BLaER1 treated with 17β-estradiol and CSF1 and Interleukin-3, amounts not matched to agents 10 nM and 100 nM (cell line): ENCODE measurements around the gene CLECL1.

Experiments used
- H3K27ac ChIP-seq, 11 experiments: shearing (Covaris generic); formaldehyde crosslinking; 2 replicates each; pipeline ENCODE4 v1.8.1; 2022
- H3K27me3 ChIP-seq, 11 experiments: shearing (Covaris generic); formaldehyde crosslinking; 2 replicates each; pipeline ENCODE4 v1.8.1; 2022
- H3K36me3 ChIP-seq, 11 experiments: shearing (Covaris generic); formaldehyde crosslinking; 2 replicates each; pipeline ENCODE4 v1.8.1; 2022
- H3K4me1 ChIP-seq, 10 experiments: shearing (Covaris generic); formaldehyde crosslinking; 2 replicates each; pipeline ENCODE4 v1.8.1; 2022
- H3K4me2 ChIP-seq, 11 experiments: shearing (Covaris generic); formaldehyde crosslinking; 2 replicates each; pipeline ENCODE4 v1.8.1; 2022
- H3K4me3 ChIP-seq, 10 experiments: shearing (Covaris generic); formaldehyde crosslinking; 2 replicates each; pipeline ENCODE4 v1.8.1; 2022
- H3K9ac ChIP-seq, 11 experiments: shearing (Covaris generic); formaldehyde crosslinking; 2 replicates each; pipeline ENCODE4 v1.8.1; 2022
- H3K9me3 ChIP-seq, 11 experiments: shearing (Covaris generic); formaldehyde crosslinking; replicated peaks in 1 of 11; 2 replicates each; pipeline ENCODE4 v1.8.1; 2022
- H4K20me1 ChIP-seq, 11 experiments: shearing (Covaris generic); formaldehyde crosslinking; 2 replicates each; pipeline ENCODE4 v1.8.1; 2022
- Cebpa-rat ChIP-seq, 11 experiments: shearing (Covaris generic); IDR thresholded peaks; 2 replicates each; pipeline ENCODE4 v1.8.1; 2022

CLECL1 gene

GRCh38 chr12:9755035-9755434 lies 22.1 kb upstream of the CLECL1 start:
- Histone ChIP-seq H3K36me3 (peaks cover 0 to 3% (median 0%) of the 10 kb centered on the region in 11 experiments; a peak in 1 of 22 replicates), H3K4me3 (no peak overlapping the region), H3K9me3 (peaks cover 0 to 12% (median 0%) of the 10 kb centered on the region in 11 experiments; a peak in 4 of 22 replicates), H4K20me1 (no peaks in the 10 kb centered on the region), H3K27ac (no peak overlapping the region), H3K9ac (no peak overlapping the region), H3K4me2 (no peak overlapping the region), H3K27me3 (peaks cover 30 to 51% (median 44%) of the 10 kb centered on the region in 11 experiments), H3K4me1 (peaks cover 1 to 26% (median 15%) of the 10 kb centered on the region in 10 experiments; a peak in 19 of 20 replicates)
- TF ChIP-seq Cebpa-rat (IDR thresholded peaks at IDR 0.05), result no peak

- Histone ChIP-seq H4K20me1 (no peaks in the 10 kb centered on the region), H3K36me3 (peaks cover 0 to 3% (median 0%) of the 10 kb centered on the region in 11 experiments; a peak in 1 of 22 replicates), H3K27ac (no peak overlapping the region), H3K9me3 (peaks cover 0 to 10% (median 0%) of the 10 kb centered on the region in 11 experiments; a peak in 4 of 22 replicates), H3K4me3 (no peak overlapping the region), H3K4me1 (peaks cover 0 to 18% (median 10%) of the 10 kb centered on the region in 10 experiments; a peak in 16 of 20 replicates), H3K4me2 (peak overlapping the region in 1 of 11 experiments; percentile 17; a peak in 1 of 22 replicates), H3K9ac (no peak overlapping the region), H3K27me3 (peaks cover 23 to 44% (median 37%) of the 10 kb centered on the region in 11 experiments)
- no peak for TF ChIP-seq Cebpa-rat (IDR thresholded peaks at IDR 0.05)
Observed at GRCh38 chr12:9754099-9754927, 21.4 kb upstream of the CLECL1 start.

- no peak overlapping the region for H3K4me2 ChIP-seq
Observed at GRCh38 chr12:9753498-9753897, 20.6 kb upstream of the CLECL1 start.

GRCh38 chr12:9753073-9753472 lies 20.2 kb upstream of the CLECL1 start:
- TF ChIP-seq Cebpa-rat (IDR thresholded peaks at IDR 0.05), result no peak
- Histone ChIP-seq H3K27ac (no peak overlapping the region), H3K9me3 (no peaks in the 10 kb centered on the region), H3K4me3 (no peak overlapping the region), H3K27me3 (peaks cover 11 to 32% (median 24%) of the 10 kb centered on the region in 11 experiments), H3K36me3 (peaks cover 0 to 3% (median 0%) of the 10 kb centered on the region in 11 experiments; a peak in 1 of 22 replicates), H3K9ac (no peak overlapping the region), H3K4me2 (no peak overlapping the region), H4K20me1 (no peaks in the 10 kb centered on the region), H3K4me1 (peaks cover 0 to 6% (median 0%) of the 10 kb centered on the region in 10 experiments; a peak in 5 of 20 replicates)

More at GRCh38 chr12:9753498-9753897, 20.6 kb upstream of the CLECL1 start:
- H3K9ac ChIP-seq, result no peak overlapping the region
- no peak overlapping the region for H3K4me3 ChIP-seq
- H4K20me1 ChIP-seq, result no peaks in the 10 kb centered on the region
- no peak for TF ChIP-seq Cebpa-rat (IDR thresholded peaks at IDR 0.05)
- peaks cover 0 to 3% (median 0%) of the 10 kb centered on the region in 11 experiments; a peak in 2 of 22 replicates for H3K9me3 ChIP-seq
- no peak overlapping the region for H3K27ac ChIP-seq
- H3K4me1 ChIP-seq, result peaks cover 0 to 10% (median 3%) of the 10 kb centered on the region in 10 experiments; a peak in 14 of 20 replicates
- H3K27me3 ChIP-seq, result peaks cover 15 to 36% (median 29%) of the 10 kb centered on the region in 11 experiments
- H3K36me3 ChIP-seq, result peaks cover 0 to 3% (median 0%) of the 10 kb centered on the region in 11 experiments; a peak in 1 of 22 replicates

- no peaks in the 10 kb centered on the region for H4K20me1 ChIP-seq
- H3K4me3 ChIP-seq, result no peak overlapping the region
- H3K27ac ChIP-seq, result no peak overlapping the region
- peaks cover 0 to 3% (median 0%) of the 10 kb centered on the region in 11 experiments; a peak in 1 of 22 replicates for H3K36me3 ChIP-seq
- no peak overlapping the region for H3K9ac ChIP-seq
- peaks cover 3 to 24% (median 17%) of the 10 kb centered on the region in 11 experiments for H3K27me3 ChIP-seq
- H3K4me2 ChIP-seq, result no peak overlapping the region
- TF ChIP-seq Cebpa-rat (IDR thresholded peaks at IDR 0.05), result no peak
- H3K4me1 ChIP-seq, result peaks cover 0 to 8% (median 3%) of the 10 kb centered on the region in 10 experiments; a peak in 13 of 20 replicates
- H3K9me3 ChIP-seq, result no peaks in the 10 kb centered on the region
Observed at GRCh38 chr12:9752145-9752933, 19.4 kb upstream of the CLECL1 start.

- Histone ChIP-seq H3K27me3 (peaks cover 0 to 16% (median 10%) of the 10 kb centered on the region in 11 experiments; a peak in 9 of 22 replicates), H3K9ac (no peak overlapping the region), H3K9me3 (no peaks in the 10 kb centered on the region), H3K4me1 (peaks cover 0 to 14% (median 8%) of the 10 kb centered on the region in 10 experiments; a peak in 13 of 20 replicates), H3K4me3 (no peak overlapping the region; a peak in 1 of 20 replicates), H3K4me2 (peak overlapping the region in 3 of 11 experiments; percentile 48 to 74 (median 69); a peak in 4 of 22 replicates), H3K27ac (no peak overlapping the region), H4K20me1 (no peaks in the 10 kb centered on the region), H3K36me3 (peaks cover 0 to 3% (median 0%) of the 10 kb centered on the region in 11 experiments; a peak in 1 of 22 replicates)
- no peak for TF ChIP-seq Cebpa-rat (IDR thresholded peaks at IDR 0.05)
Observed at GRCh38 chr12:9751204-9752144, 18.6 kb upstream of the CLECL1 start.

- peaks cover 0 to 12% (median 7%) of the 10 kb centered on the region in 11 experiments; a peak in 8 of 22 replicates for H3K27me3 ChIP-seq
- H3K36me3 ChIP-seq, result peaks cover 0 to 3% (median 0%) of the 10 kb centered on the region in 11 experiments; a peak in 1 of 22 replicates
- no peak overlapping the region; a peak in 2 of 20 replicates for H3K4me3 ChIP-seq
- H3K9me3 ChIP-seq, result no peaks in the 10 kb centered on the region
- peak overlapping the region in 1 of 11 experiments; percentile 40; a peak in 1 of 22 replicates for H3K9ac ChIP-seq
- no peak for TF ChIP-seq Cebpa-rat (IDR thresholded peaks at IDR 0.05)
- H3K4me2 ChIP-seq, result peak overlapping the region in 8 of 11 experiments; percentile 19 to 74 (median 40); a peak in 14 of 22 replicates
- no peak overlapping the region for H3K27ac ChIP-seq
- H3K4me1 ChIP-seq, result peaks cover 0 to 16% (median 8%) of the 10 kb centered on the region in 10 experiments; a peak in 13 of 20 replicates
- no peaks in the 10 kb centered on the region for H4K20me1 ChIP-seq
Observed at GRCh38 chr12:9750276-9751203, 17.6 kb upstream of the CLECL1 start.
